GM12892 (cell line): ENCODE results near the gene HLF.

Experiments
- POLR2A ChIP-seq: IDR thresholded peaks from 2 replicates; pipeline ENCODE4 v1.6.1; 2011; ENCODE audit warnings: low read depth, low read length, control low read depth
- POLR2AphosphoS5 ChIP-seq: IDR thresholded peaks from 2 replicates; pipeline ENCODE4 v1.6.1; 2011; ENCODE audit warnings: low read depth, low read length, control low read depth

GRCh38 chr17:55280212-55280611 lies 15.5 kb downstream of the HLF start:
- TF ChIP-seq POLR2AphosphoS5 (no peak), POLR2A (no peak)
